GM19240 (cell line): ENCODE results near the gene GDAP1L1.

Experiments used
- DNase-seq: peaks from one replicate; pipeline ENCODE4 v3.0.0; 2011; ENCODE audit warnings: low spot score; ENCODE audit not compliant: insufficient read length

GDAP1L1 gene

DNA sequence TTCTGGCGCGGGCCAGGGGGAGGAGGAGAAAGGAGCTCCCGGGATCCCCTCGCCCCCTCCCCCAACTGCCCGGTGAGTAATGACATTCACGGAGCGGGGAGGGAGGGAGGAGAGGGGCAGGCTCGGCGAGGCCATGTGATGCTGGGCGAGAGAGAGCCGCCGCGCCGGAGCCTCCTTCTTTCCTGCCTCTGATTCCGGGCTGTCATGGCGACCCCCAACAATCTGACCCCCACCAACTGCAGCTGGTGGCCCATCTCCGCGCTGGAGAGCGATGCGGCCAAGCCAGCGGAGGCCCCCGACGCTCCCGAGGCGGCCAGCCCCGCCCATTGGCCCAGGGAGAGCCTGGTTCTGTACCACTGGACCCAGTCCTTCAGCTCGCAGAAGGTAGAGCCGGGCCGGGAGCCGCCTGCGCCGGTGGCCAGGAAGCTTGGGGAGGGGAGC lies at the start of gene GDAP1L1:
GDAP1L1 (plus strand) TSS at position 178 of the 441 bp plus-strand sequence; CDS start at position 205, 27 bp downstream.
- DNase-seq = no peak

DNA sequence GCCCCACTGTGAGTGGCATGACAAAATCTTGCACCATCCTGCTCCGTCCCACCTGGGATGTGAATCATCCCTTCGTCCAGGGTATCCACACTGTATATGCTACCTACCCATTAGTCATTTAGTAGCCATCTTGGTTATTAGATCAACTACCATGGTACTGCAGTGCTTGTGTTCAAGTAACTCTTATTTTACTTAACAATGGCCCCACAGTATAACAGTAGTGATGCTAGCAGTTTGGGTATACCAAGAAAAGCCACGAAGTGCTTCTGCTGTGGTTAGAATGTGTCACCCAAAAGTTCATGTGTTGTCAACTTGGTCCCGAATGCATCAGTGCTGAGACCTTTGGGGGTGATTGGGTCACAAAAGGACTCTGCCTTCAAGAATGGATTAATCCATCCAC lies 48.2 kb upstream of the GDAP1L1 start:
- DNase-seq = no peak

DNA sequence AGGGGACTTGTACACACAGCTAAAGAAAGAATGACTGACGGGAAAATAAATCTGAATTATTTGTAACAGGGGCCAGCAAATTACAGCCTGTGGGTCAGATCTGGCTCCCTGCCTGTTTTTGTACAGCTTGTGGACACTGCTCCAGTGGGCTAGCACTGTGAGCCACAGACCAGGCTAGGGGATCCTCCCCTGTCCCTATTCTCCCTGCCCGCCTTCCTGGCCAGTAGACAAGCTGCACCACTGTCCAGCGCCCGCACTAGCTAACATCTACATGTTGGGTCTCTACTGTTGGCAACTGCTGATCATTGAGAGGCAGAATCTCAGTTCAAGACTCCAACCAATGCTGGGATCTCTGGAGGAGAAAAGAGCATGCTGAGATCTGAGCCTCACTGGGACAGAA lies 47.2 kb upstream of the GDAP1L1 start:
- DNase-seq = no peak

DNA sequence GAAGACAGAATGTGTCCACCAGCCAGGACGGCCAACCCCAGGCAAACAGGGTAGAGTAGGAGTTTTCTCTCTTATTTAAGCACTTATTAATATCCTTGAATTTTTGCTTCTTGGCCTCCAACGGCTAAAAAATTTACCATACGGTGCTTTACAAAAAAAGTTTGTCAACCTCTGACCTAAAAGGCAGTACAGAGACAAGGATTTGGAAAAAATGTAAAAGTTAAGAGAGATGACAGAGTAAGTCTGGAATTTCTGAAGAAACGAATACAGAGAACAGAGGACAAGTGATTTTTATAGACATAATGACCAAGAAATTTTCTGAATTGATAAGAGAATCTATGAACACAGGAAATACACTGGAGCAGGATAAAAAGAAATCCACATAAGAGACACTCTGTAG lies 46.7 kb upstream of the GDAP1L1 start:
- DNase-seq = no peak

DNA sequence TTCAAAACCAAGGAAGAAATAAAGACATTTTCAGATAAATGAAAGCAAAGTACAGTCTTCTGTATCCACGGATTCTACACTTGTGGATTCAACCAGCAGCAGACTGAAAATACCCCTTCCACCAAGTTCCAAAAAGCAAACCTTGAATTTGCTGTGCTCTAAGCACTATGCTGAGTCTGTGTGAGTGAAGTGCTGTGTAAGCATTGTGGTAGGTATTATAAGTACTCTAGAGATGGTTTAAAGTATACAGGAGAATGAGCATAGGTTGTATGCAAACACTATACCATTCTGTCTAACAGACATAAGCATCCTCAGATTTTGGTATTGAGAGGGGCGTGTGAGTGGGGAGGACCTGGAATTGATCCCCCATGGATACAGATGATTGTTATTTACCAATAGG lies 46.1 kb upstream of the GDAP1L1 start:
- DNase-seq = no peak

DNA sequence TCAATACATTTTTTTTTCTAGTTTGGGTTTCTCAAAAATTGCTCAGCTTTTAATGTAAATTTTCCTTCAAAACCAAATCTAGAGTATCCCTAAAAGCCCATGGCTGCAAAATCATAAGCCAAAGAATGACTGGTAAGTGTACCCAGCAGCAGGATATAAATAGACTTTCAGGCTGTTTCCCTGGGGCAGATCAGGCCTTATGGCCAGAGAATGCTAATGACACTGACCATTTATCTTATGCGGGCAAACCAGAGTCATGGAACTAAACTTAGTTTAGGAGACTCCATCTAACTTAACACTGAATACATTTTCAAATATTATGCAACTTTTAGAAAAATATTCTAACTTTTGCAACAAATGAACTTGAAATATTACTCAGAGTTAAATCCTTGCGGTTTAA lies 43.9 kb upstream of the GDAP1L1 start:
- no peak for DNase-seq

DNA sequence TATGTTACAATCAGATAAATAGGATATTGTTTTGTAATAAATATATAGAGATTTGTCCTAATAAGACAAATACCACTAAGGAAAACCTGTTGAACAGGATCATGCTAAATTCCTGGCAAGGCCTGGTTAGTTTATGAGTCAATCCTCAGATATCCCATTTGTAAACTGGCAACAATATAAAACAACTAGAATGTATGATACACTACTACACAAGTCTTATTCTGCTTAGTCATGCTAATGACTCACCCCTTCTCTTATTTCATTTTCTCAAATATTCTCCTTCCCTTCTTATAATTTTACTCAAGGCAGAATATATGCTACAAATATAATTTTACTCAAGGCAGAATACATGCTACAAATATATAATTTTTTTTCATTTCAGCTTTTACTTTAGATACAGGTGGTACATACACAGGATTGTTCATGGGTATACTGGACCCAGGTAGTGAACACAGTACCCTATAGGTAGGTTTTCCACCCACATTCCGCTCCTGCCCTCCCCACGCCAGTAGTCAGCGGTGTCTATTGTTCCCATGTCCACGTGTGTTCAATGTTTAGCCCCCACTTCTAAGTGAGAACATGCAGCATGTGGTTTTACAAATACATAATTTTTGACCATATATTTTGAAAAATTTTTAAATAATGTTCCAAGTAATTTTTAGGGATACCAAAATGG lies 42.8 kb upstream of the GDAP1L1 start:
- no peak for DNase-seq

DNA sequence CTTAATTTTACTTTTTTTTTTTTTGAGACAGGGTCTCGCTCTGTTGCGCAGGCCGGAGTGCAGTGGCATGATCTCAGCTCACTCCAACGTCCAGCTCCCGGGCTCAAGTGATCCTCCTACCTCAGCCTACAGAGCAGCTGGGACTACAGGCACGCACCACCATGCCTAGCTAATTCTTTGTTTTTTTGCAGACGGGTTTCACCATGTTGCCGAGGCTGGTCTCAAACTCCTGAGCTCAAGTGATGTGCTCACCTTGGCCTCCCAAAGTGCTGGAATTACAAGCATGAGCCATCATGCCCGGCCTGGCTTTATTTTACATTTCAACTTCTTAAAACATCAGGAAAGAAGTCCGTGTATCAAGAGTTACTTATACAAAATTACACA lies 42.3 kb upstream of the GDAP1L1 start:
- DNase-seq = no peak

DNA sequence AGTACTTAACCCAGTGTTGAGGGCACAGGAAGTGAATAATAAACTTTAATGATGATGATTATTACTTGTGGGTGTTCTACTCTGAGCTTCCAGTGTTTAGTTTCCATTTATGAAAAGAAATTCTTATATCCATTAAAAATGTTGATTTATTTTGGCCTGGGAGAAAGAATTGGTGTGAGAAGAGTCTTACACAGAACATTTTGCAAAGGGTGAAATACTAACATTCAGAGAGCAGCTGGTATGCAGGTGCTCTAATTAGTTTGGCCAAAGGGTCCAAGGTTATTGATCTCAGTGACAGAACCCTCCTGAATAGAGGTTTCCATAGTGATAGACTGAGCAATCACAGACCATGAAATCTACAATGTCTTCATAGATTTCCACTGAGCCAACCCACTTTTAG lies 41.0 kb upstream of the GDAP1L1 start:
- DNase-seq = no peak

DNA sequence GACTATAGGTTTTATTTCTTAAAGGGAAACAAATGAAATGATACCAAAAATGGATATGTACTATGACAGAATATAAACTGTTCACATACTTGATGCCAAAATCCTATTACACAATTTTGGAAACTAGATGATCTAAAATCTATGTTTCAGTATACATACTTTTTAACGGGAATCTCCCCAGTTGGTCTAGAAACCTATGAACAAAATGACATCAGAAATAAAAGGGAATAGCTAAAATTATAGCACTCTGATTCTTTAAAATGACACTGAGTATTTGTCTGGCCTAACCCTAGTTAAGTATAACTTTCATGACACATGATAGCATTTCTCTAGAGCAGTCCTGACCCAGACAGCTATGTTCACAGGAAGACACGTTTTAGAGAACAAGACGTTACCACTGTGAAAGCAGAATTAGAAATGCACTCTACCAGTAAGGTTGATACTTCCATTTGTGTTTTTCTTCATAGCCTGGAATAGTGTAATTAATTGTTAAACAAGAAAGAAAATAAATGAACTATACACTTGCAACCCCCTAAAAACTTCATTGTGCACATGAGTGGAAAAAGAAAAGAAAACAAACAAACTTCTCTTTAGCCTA lies 39.9 kb upstream of the GDAP1L1 start:
- DNase-seq = no peak

DNA sequence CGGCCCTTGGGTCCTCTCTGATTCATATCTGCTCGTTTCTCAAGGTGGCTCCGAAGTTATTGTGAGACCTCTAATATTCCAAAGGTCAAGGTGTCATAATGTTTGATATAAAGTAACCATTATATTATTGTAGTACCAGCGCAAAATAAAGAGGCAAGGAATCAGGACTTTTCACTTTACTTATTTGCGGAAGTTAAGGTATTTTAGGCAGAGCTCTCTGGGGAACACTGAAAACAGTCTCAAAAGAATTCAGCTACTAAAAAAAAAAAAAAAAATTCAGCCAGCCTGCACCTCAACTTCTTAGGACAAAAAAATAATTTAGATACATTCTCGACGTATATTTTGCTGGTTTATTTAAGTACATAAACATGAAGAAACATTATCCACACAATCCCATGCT lies 38.9 kb upstream of the GDAP1L1 start:
- no peak for DNase-seq

DNA sequence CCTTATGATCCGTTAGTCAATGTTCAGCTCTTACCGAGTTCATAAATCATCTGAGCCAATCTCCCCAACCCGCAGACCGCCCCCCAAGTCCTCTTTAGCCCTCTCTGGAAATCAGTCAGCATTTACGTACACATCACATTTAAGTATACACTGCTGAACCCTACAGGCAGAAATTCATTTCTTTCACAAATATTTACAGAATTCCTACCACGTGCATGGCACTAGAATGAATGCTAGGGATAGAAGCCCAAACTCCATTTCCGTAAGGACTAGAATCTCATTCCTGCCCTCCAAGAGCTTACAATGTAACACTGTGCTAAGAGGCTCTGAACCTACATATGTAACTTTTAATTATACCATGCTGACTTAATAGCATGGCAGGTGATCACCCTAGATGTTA lies 38.3 kb upstream of the GDAP1L1 start:
- DNase-seq = no peak

DNA sequence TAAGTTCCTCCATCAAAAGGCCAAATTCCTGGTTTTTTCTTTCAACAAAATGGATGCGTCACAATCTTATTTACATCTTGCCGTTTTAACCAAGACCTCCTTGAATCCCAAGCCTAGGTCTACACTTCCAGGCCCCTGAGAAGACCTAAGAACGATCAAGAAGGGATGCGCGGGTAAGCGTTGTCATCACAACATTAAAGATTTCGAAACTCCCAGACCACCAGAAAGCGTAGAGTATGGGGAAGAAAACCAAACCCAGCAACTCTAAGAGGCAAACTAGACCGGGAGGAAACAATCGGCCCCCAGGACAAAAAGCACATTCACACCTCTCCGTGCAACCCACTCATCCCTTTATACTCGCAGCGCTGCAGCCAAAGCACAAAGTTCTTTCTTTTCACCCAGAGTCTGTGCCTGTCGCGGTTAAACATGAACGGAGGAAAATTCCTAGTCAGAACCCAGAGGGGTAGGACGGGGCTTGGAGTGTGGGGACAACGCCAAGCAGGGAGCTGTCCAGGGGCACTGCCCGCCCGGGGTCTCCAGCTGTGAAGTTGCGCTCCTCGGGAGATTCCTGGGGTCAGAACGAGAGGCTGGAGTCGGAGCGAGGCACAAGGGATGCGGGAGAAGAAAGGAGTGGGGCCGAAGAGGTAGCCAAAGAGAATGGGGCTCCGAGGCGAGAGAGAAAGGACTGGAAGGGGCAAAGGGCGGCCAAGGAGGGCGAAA lies 37.3 kb upstream of the GDAP1L1 start:
- DNase-seq = no peak

DNA sequence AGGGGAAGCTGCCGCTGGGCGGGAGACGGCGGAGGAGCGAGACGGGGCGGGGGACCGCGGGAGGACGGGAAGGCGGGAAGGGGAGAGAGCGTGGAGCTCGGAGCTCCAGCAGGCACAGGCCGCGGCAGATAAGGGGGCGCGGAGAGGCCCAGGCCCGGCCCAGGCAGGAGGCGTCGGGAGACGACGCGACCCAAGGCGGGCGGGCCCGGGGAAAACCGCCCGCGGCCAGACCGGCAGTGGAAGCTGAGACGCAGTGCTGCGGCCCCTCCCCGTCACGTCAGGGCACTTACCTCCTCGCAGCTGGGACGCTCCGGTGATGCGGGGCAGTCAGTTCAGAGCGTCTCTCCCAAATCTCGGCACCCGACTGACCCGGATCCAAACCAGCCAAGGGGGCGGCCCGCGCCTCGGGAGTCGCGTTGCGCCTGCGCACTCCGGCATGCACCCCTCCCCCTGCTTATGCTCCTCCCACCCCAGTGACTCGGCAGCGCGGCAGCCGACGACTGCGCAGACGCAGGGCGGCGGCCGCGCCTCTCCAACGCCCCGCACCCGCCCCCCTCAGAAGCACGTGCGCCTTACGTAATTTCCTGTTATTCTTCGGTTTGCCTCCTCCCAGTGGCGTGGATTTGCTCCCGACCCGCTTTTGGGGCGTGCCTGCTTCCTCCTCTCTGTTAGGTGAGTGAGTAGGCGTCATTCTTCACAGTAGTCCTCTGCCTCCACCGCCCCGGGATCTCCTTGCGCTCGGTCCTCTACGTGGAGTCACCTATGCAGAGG lies 36.5 kb upstream of the GDAP1L1 start, which contains the start of gene OSER1:
OSER1 (minus strand) TSS at position 366 of the 771 bp plus-strand sequence. CDS start 3,814 bp downstream, outside the sequence.
- DNase-seq = peak; percentile 65

DNA sequence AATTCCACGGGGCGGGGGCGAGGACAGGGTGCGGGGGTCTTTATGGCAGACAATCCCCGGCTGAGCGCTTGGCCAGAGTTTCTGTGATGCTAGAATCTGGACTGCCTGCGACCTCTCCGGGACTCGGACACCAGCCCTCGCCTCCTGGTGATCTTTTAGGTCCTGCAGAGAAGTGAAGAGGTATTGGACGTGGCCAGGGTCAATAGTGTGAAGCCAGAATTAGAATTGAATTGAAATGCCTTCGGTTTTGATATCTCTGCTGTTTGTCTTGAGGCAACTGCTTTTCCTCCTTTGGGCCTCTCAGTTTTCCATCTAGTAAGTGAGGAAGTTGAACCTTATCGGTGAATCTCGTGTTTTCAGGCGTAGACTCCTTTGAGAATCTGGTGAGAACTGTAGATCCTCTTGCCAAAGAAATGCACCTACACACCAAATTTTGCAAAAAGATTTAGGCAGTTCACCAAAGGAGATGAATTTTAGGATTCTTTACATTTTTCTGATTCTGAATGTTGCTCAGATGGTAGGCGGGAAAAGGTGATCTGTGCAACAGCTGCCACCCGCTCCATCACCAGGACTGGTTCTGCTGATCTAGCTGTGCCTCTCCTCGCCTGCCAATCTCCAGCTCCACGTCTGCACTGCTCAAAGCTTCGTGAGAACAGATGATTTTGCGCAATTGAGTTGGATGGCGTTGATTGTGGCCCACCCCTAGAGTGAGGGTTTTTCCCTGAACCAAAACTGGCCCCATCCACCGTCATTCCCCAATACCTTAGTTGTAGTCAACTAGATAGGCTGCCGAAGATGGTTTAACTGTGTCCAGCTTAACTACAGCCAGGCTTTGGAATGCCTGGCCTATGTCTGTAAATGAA lies 35.7 kb upstream of the GDAP1L1 start:
- no peak for DNase-seq

DNA sequence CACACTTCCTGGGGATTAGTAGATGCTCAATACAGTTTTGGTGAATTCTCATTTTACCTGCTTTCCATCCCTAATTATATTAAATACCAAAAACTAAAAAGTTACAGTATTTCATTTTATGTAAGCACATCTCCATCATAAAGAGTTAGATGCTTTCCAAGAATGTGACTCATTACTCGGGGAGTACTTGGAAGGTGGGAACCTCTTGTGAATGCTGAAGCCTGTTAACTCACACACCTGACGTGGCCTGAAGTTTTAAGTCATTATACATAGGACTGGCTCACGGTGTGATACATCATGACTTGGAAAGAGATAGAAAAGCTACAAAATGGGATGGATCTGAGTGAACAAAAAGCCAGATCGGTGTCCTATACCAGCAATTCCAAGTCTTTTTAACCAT lies 34.3 kb upstream of the GDAP1L1 start:
- DNase-seq = no peak

DNA sequence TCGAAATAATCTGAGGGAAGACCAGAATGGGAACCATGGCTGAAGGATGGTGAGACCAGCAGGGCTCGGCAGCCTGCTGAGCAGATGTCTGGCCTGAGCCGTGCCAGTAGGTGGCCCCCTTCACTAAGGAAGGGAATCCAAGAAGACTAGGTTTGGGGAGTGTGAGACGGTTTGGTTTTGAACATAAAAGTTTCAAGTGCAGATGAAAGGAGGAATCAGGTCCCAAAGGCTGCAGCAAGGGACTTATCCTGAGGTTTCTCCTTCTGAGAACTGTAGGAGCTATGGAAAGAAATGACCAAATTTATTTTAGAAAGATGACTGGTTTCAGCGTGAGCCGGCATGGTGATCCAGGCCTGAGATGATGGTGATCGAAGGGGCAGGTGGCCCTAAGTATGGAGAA lies 32.0 kb upstream of the GDAP1L1 start:
- no peak for DNase-seq

DNA sequence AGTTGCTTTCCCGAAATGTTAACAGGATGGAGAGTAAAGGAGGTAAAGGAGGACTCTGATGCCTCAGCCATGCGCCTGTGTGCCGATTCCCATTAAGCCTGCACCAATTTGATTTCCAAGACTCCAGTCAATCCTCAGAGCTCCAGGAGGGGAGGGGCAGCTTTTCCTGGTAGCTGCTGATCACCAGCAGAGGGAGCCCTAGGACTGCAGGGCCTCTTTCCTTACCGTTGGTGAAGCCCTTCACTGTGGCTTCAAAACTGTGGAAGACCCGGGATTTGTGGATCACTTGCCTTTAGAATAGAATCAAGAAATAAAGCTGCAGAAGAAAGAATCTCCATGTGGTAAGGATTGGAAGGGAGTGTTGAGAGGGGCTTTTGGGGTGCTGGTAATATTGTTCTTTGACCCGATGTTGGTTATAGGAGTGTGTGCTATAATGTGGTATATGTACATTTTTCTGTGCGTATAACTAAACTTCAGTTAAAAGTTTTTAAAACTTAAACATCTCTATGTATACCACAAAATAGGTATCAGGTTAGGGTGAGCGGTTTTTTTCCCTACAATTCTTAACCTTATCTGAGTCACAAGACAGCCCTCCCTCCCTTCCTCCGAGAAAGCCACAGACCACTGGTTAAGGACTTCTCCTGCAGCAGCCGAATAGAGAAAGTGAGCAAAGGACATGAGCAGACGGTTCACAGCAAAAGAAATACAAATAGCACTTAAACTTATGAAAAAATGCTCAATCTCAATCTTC lies 29.6 kb upstream of the GDAP1L1 start:
- no peak for DNase-seq

DNA sequence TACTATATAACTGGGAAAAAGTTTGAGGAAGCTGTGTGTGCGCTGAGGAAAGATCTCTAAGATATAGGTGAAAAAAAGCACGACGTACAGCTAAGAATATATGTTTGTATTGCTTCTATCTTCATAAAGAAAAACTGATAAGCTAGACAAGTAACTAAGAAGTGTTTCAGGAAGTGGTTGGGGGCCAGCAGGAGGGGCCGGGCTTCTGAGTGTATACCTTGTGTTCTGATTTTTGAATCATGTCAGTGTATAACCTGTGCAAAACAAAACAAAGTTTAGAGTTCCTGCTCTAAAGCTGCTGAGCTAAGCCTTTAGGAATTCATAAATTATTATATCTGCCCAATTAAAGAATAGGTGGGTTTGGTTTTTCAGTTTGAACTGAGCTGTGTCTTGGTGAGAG lies 28.7 kb upstream of the GDAP1L1 start:
- no peak for DNase-seq

DNA sequence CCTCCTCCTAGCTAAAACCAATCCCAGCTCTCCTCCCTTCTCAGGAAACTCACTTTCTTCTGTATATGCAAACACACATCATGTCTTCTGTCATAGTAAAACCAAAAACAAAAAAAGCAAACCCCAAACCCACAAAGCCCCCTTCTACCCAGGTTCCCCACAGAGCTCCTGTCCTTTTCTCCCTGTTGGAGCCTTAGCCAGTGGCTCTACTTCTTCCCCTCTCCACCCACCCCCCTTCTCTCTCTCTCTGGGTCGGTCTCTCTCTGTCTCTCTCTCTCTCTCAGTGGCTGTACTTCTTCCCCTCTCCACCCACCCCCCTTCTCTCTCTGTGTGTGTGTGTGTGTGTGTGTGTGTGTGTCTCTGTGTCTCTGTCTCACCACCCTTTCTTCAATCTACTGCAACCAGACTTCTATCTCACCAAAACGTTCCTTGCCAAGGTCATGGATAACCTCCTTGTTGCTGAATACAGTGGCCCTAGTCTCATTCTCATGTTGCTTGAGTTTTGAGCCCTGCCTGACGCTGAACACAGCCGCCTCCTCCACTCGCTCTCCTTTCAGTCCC lies 27.9 kb upstream of the GDAP1L1 start:
- no peak for DNase-seq
